ENCODE results near the gene SULT1C4. TPM values are rescaled to one million over a fixed set of nuclear protein-coding genes. Genes with fewer than 3 reads are reported as not detected.

Gene SULT1C4
- total RNA-seq: not detected in 2 replicates

GRCh38 chr2:108377815-108378630 is at the start of gene SULT1C4:
SULT1C4 (plus strand) TSS chr2:108377954; CDS start chr2:108378338, 384 bp downstream.

Other genes starting within 250 kb of the SULT1C4 start
- gene SULT1C3, start 138.0 kb upstream of the SULT1C4 start, total RNA-seq: not detected in 2 replicates
- not detected in 2 replicates for gene SULT1C2, start 89.1 kb upstream of the SULT1C4 start, total RNA-seq
- gene GCC2, start 71.3 kb downstream of the SULT1C4 start, total RNA-seq: 7.7 and 18.0 TPM in 2 replicates
- 38.2 and 59.5 TPM in 2 replicates for gene LIMS1, start 156.5 kb downstream of the SULT1C4 start, total RNA-seq